Mononuclear cell (primary cell): Measurements from ENCODE around the gene ZNF317. TPM values are rescaled to one million over a fixed set of nuclear protein-coding genes. Genes with fewer than 3 reads are reported as not detected.

Experiments used
- H3K27me3 ChIP-seq: 2 replicates; pipeline ENCODE4 v1.6.0; 2011; ENCODE audit warnings: low read length, control low read depth; ENCODE audit not compliant: insufficient read depth
- H3K4me1 ChIP-seq: 2 replicates; pipeline ENCODE4 v1.5.1; 2011; ENCODE audit warnings: mild to moderate bottlenecking, low read length, control low read depth; ENCODE audit not compliant: insufficient read depth
- H3K4me3 ChIP-seq: 2 replicates; pipeline ENCODE4 v1.5.1; 2011; ENCODE audit warnings: mild to moderate bottlenecking, low read length, moderate library complexity
- H3K9me3 ChIP-seq: 2 replicates; pipeline ENCODE4 v1.5.1; 2011; ENCODE audit warnings: low read depth, mild to moderate bottlenecking, control low read depth, low read length
- total RNA-seq: library from RNA; depleted of rRNA; stranded (reverse); fragments of >200 nt; gene quantifications from one replicate; pipeline ENCODE4 v1.2.3, GENCODE V29; 2012

Gene ZNF317
- 73.1 TPM for total RNA-seq

DNA sequence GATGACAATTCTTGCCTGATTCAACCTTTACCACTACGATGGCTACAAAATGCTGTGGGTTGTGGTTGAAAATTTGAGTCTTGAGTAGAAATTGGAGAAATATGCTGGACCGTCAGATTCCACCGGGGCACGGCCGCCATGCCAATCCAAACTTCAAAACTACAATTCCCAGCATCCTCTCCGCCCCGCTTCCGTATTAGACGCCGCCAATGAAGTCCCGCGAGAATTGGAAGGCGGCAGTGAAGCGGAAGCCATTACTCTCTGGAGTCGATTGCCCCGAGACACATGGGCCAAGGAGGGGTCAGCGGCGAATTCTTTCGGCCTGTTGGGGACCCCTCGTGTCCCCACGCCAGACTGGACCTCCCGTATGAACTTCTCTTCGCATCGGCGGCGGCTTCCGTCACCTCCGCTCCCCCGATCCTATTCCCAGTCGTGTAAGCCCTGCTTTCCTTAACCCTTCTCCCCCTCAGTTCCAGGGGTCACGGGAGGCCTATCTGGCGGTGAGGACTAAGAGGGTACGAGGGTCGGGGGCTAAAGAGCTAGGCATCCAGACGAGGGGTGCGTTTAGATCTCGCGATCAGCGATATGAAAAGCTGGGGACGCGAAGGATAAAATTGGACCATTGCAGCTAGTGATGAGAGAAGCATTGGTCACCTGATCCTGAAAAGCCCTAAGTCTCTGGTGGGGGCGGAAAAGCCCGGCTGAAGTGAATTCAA lies at the start of gene ZNF317:
ZNF317 (plus strand) TSS at position 239 of the 716 bp plus-strand sequence. CDS start 15,620 bp downstream, outside the sequence.
- peaks cover 19% of the 10 kb centered on the region for H3K4me1 ChIP-seq
- peaks cover 12% of the 10 kb centered on the region for H3K9me3 ChIP-seq
- no peaks in the 10 kb centered on the region for H3K27me3 ChIP-seq
- H3K4me3 ChIP-seq: peak within 1 kb of the TSS; percentile 96

DNA sequence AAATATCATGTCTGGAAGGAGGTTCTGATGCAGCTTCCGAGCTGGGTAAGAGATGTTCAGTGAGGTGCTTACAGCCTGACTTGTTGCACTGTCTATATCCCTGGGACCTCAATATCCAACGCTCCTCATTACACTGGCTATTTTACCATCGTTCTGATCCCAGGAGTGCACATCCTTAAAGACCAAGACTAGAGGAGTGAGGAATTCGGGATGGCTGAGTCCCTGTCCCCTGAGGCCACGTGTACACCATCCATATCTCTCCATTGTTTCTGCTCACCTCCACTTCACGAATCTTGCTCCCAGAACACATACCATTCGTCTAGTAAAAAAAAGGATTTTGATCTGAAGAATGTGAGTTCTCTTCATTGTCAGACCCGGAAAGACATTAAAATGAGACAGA lies 32.8 kb upstream of the ZNF317 start, which contains the start of gene OR7G2:
OR7G2 (minus strand) TSS at position 101 of the 400 bp plus-strand sequence. CDS start 4,232 bp downstream, outside the sequence.
- no peaks in the 10 kb centered on the region for H3K4me1 ChIP-seq
- H3K27me3 ChIP-seq: no peaks in the 10 kb centered on the region
- no peaks in the 10 kb centered on the region for H3K9me3 ChIP-seq
- no peak within 1 kb of the TSS for H3K4me3 ChIP-seq

DNA sequence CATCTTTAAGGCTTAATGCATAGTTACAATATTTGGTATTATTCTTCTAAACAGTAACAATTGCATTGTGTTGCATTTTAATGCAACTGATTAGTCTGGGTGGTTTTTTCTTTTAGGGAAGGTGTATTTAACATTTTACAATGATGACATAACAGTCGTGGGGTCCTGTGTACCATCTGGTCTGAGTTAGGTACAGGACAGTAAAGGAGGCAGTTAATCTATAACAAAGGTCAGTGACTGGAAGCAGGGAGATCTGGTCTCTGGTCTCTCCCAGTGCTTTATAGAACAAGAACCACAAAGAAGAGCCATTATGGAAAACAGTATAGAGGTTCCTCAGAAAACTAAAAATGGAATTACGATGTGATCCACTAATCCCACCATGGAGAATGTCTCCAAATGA lies 30.2 kb upstream of the ZNF317 start:
- Histone ChIP-seq H3K27me3 (no peaks in the 10 kb centered on the region), H3K4me3 (no peak overlapping the region), H3K4me1 (no peaks in the 10 kb centered on the region), H3K9me3 (no peaks in the 10 kb centered on the region)

DNA sequence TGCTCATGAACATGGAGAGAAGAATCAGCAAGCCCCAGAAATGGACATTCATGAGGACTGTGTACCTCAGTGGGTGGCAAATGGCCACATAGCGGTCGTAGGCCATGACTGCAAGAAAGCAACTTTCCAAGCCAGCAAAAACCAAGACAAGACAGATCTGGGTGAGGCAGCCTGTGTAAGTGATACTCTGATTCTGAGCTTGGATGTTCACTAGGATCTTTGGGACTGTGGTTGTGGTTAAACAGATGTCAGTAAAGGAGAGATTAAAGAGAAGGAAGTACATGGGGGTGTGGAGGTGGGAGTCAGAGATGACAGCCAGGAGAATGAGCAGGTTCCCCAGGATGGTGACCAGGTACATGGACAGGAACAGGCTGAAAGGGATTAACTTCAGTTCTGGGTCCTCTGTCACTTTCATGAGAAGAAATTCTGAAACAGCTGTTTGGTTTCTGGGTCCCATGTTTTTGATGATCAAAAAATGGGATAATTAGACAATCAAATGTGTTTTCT lies 24.8 kb upstream of the ZNF317 start, which contains the start of gene OR7G1:
OR7G1 (minus strand) TSS at position 457 of the 507 bp plus-strand sequence; CDS start at position 457, 0 bp downstream.
- H3K4me1 ChIP-seq: no peaks in the 10 kb centered on the region
- H3K9me3 ChIP-seq: no peaks in the 10 kb centered on the region
- H3K4me3 ChIP-seq: no peak within 1 kb of the TSS
- H3K27me3 ChIP-seq: no peaks in the 10 kb centered on the region

DNA sequence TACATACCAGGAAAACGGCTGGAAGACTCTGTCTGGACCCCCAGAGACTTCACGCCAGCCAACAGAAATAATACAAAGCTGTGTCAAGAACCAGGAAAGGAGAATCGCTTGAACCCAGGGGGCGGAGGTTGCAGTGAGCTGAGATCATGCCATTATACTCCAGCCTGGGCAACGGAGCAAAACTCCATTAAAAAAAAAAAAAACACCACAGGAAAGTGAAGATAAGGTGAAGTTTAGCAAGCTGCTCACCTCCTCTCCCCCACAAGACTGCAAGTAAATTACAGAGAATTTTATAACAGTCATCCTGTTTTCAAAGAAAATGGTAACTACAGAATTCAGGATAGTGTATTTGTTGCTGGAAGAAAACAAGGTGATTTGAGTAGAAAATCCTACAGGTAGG lies 23.6 kb upstream of the ZNF317 start:
- H3K27me3 ChIP-seq: no peaks in the 10 kb centered on the region
- H3K4me1 ChIP-seq: no peaks in the 10 kb centered on the region
- H3K9me3 ChIP-seq: no peaks in the 10 kb centered on the region
- H3K4me3 ChIP-seq: no peak overlapping the region

DNA sequence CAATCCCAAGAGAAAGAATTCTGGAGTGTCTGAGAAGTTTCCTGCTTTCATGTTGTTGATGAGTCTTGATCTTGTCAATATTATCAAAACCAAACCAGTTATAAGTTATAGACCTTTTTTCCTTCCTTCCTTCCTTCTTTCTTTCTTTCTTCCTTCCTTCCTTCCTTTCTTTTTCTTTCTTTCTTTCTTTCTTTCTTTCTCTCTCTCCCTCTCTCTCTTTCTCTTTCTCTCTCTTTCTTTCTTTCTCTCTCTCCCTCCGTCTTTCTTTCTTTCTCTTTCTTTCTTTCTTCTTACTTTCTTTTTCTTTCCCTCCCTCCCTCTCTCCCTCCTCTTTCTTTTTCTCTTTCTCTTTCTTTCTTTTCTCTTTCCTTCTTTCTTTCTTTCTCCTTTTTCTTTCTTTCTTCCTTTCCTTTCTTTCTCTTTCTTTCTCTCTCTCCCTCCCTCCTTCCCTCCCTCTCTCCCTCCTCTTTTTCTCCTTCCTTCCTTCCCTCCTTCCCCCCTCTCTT lies 13.2 kb upstream of the ZNF317 start, which contains the start of gene OR7G3:
OR7G3 (minus strand) TSS at position 51 of the 506 bp plus-strand sequence; CDS start at position 51, 0 bp downstream.
- Histone ChIP-seq H3K9me3 (no peaks in the 10 kb centered on the region), H3K27me3 (no peaks in the 10 kb centered on the region), H3K4me3 (no peak within 1 kb of the TSS), H3K4me1 (no peaks in the 10 kb centered on the region)

DNA sequence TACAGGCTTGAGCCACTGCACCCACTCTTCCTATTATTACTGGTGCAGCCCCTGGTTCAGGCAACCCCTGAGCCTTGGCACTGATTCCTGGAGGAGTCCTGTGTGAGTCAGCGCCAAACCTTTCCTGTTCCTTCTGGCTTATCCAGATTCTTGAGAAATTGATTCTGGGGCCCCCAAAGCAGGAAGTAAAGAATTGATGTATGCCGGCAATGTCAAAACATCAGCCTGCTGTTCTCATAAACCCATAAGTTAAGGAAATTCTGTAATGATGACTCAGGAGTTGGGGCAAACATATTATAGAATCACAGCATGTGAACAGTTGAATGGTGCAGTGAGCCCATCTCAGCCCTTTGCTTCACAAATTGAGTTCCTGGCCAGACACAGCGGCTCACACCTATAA lies 12.0 kb upstream of the ZNF317 start:
- no peaks in the 10 kb centered on the region for H3K27me3 ChIP-seq
- H3K9me3 ChIP-seq: no peaks in the 10 kb centered on the region
- no peaks in the 10 kb centered on the region for H3K4me1 ChIP-seq
- H3K4me3 ChIP-seq: no peak overlapping the region

DNA sequence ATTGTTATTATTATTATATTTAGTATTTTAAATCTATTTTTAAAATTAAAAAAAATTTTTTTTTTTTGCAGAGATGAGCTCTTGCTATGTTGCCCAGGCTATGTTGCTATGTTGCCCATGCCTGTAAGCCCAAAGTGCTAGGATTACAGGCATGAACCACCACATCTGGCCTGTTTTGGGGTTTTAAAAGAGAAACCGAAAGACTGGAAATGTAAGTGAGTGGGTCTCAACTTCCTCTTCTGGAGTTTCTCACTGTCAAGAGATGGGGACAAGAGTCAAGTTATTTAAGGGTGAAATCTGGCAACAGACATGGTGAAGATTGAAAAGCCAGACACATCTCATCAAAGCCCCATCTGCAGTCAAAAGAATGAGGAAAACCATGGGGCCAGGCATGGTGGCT lies 9.2 kb upstream of the ZNF317 start:
- Histone ChIP-seq H3K4me1 (no peaks in the 10 kb centered on the region), H3K27me3 (no peaks in the 10 kb centered on the region), H3K4me3 (no peak overlapping the region), H3K9me3 (no peaks in the 10 kb centered on the region)

DNA sequence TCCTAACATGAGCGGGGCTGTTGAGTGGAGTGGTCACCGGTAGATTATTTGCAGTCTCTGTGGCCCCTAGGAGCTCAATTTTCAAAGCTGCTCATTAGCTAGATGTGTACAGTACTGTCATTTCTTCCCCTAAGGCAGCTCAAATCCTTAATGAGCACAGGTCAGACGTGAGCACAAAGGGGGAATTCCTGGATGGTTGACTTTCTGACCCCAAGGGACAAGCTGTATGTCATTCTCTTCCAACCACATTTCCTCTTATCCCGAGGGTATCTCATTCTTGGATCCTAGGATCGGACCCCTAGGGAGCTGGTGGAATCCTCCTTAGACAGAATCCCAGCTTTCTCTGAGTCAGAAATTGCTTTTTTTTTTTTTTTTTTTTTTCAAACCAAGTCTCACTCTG lies 7.8 kb upstream of the ZNF317 start:
- Histone ChIP-seq H3K4me1 (no peaks in the 10 kb centered on the region), H3K9me3 (no peaks in the 10 kb centered on the region), H3K27me3 (no peaks in the 10 kb centered on the region), H3K4me3 (no peak overlapping the region)

DNA sequence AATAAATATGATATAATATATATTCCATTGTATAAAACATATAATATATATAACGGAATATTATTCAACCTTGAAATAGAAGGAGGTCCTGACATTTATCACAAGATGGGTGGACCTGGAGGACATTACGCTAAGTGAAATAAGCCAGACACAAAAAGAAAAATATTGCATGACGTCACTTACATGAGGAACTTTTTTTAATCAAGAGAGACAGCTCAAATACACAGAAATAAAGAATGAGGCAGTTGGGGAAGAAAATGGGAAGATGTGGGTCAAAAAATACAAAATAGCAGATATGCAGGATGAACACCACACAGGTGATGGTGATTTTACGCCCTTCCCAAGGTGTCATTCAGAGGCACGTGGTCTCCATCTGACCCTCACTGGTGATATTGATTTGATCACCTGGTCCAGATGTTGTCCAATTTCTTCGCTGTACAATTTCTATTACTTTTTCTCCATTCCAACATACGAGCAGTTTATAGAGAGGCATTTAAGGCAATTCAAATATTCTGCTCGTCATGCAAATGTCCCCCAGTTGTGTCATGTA lies 513 bp upstream of the ZNF317 start:
- peaks cover 5% of the 10 kb centered on the region for H3K9me3 ChIP-seq
- peaks cover 19% of the 10 kb centered on the region for H3K4me1 ChIP-seq
- H3K27me3 ChIP-seq: no peaks in the 10 kb centered on the region
- peak overlapping the region; percentile 96 for H3K4me3 ChIP-seq

DNA sequence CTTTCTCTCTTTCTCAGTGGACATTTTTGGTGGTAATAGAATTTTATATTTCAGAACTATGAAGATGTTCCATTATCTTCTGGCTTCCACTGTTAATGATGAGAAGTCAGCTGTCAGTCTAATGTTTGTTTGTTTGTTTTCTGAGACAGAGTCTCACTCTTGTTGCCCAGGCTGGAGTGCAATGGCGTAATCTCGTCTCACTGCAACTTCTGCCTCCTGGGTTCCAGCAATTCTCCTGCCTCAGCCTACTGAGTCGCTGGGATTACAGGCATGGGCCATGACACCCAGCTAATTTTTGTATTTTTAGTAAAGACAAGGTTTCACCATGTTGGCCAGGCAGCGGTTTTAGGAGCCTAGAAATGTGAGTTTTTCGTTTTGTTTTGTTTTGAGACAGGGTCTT lies 4.7 kb downstream of the ZNF317 start:
- Histone ChIP-seq H3K9me3 (peaks cover 16% of the 10 kb centered on the region), H3K27me3 (no peaks in the 10 kb centered on the region), H3K4me1 (peaks cover 17% of the 10 kb centered on the region), H3K4me3 (no peak overlapping the region)

DNA sequence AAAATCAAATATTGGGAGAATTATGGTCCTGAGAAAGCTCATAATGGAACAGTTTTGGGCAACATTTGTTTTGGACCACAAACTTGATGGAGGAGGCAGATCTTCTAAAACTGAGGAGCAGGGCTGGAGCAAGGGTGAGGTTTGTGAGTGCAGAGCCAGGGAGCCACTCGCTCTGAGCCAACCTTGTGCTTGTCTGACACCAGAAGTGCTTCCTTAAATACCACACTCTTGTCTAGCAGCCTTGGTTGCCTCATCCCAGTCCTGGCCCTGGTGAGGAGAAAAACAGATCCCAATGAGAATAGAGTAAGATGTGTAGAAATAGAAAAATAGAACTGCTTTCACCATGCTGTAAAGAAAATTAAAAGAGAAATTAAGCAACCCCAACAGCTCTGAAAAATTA lies 6.7 kb downstream of the ZNF317 start:
- H3K27me3 ChIP-seq: no peaks in the 10 kb centered on the region

DNA sequence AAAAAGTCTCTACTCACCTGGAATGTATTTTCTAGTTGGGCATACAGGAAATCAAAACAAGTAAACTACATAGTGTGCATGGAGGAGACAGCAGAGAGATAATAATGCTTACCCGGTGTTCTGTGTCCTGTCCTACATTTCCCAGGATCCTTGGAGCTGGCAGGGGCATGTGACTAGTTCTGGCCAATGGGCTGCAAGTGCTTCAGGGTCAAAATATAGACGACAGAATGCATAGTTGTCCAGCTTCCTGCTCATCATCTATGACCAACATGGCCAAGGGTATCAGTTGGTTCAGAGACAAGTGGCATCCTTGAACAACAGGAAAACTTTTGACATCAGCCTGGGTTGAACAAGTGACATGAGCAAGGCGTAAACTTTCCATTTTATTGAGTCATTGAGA lies 8.5 kb downstream of the ZNF317 start:
- Histone ChIP-seq H3K9me3 (peaks cover 16% of the 10 kb centered on the region), H3K27me3 (no peaks in the 10 kb centered on the region), H3K4me3 (no peak overlapping the region), H3K4me1 (peaks cover 9% of the 10 kb centered on the region)

More for the DNA sequence above, 6.7 kb downstream of the ZNF317 start:
- peaks cover 16% of the 10 kb centered on the region for H3K9me3 ChIP-seq
- no peak overlapping the region for H3K4me3 ChIP-seq
- peaks cover 13% of the 10 kb centered on the region for H3K4me1 ChIP-seq

DNA sequence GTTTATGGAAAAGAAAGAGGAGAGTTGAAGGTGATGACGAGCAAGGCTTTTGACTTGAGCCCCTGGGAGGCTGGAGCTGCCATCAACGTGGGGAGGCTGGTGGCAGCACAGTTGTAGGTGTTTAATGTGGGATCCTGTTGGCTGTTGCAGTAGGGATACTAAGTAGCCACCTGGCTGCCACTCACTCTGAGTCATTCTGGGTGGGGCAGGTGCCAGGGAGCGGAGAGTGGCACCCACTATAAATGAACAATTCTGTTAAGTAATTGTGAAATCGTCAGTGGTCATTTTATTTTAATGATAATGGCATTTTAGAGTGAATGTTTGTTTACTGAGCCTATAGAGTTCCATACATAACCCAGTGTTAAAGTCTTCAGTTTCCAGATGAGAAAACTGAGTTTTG lies 9.8 kb downstream of the ZNF317 start:
- Histone ChIP-seq H3K4me1 (peaks cover 9% of the 10 kb centered on the region), H3K4me3 (no peak overlapping the region), H3K27me3 (no peaks in the 10 kb centered on the region), H3K9me3 (peaks cover 13% of the 10 kb centered on the region)

DNA sequence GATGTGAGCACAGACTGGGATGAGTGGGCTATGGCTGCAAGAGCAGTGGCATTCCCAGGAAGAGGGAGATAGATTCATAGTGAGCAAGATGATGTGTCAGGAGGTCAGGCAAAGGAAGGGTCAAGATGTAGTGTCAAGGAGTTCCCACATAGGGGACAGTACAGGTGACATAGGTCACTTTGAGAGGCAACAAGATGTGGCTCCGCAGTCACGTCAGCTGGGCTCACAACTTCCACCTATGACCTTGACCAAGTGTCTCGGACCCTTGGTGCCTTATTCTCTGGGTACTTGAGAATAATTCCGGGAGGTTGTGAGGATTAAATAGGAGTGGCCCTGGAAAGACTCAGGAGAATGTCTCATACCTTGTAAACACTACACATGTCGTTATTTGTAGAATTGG lies 10.5 kb downstream of the ZNF317 start:
- Histone ChIP-seq H3K9me3 (peaks cover 6% of the 10 kb centered on the region), H3K4me3 (no peak overlapping the region), H3K27me3 (no peaks in the 10 kb centered on the region), H3K4me1 (peaks cover 13% of the 10 kb centered on the region)
